ENCODE measurements around the gene CBX3.
A peak's percentile ranks its signal among the peaks of the same experiment; 100 is the strongest.
"Not testable (repeated sequence)": the region's sequence is repeated elsewhere in the genome, so short reads cannot be mapped to it uniquely, and the experiment has no call there.

Gene CBX3

GRCh38 chr7:26201247-26202018 lies at the start of gene CBX3:
Gene CBX3 (plus strand): TSS chr7:26201745. CDS start chr7:26202999, 1,254 bp downstream.
- DNase-seq: peak; percentile 79

GRCh38 chr7:26151953-26152781 lies 49.4 kb upstream of the CBX3 start, which contains the start of gene NFE2L3:
Gene NFE2L3 (plus strand): TSS chr7:26152198. CDS start chr7:26152499, 301 bp downstream.
- peak; percentile 47 for DNase-seq

- DNase-seq: not testable (repeated sequence)
Measured at GRCh38 chr7:26152782-26153240, 48.7 kb upstream of the CBX3 start.

DNA sequence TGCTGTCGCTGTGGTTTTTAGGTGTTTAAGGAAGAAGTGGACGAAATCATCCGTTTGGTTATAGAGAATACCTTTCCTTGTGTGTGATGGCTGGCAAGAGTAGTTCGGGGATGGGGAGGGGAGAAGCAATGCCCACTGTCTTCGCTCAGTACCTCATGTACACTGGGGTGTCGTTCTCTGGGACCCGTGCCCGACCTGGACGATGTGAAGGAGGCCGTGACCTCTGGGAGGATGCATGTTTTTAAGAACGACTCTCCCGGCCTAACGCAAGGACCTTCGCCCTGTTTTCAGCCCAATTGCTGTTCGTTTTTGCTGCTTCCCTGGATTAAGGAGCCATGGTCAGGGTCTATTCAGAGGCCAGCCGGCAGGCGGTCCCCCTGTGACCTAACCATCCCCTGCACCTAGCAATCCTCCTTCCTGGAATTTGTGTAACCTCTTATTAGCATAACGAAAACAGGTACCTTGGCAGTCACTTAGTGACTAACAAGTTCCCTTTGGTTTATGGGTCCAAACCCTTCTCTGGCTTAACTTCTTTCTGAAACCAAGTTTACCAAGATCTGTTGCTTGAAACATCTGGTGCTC lies 48.2 kb upstream of the CBX3 start:
- no peak for DNase-seq

DNA sequence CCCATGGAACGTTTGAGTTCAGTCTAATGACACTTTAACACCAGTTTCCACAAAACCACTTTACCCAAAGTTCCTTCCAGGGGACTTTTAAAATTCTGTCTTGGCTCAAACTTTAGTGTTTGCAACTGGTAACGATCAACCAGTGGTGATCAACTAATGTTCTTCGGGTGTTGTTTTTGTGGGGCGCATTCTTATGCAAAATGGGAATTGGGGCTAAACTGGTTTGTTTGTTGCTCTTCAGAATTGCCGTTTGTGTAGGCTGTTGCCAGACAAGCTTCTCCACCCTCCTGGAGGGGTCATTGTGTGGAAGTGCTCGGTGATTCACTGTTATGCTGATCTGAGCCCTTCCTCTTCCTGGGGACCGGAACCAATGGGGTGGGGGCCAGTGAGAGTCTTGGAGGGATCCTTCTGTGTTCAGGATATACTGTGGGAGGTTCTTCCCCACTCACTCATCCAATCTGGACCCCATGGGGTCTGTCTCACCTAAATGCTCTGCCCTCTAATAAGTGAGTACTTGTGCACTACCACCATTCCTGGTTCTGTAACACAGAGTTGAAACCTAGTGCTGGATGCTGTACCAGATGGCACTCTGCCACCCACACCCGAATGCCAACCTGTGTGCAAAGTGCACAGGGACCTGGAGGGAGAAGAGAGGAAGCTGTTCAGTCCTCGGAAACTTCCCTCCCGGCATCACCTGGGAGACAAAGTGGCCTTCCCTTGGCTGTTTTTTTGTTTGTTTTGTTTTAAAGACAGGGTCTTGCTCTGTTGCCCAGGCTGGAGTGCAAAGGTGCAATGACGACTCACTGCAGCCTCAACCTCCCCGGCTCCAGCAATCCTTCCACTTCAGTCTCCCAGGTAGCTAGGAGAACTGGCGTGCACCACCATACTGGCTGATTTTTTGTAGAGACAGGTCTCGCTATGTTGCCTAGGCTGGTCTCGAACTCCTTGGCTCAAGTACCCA lies 47.4 kb upstream of the CBX3 start:
- no peak for DNase-seq

DNA sequence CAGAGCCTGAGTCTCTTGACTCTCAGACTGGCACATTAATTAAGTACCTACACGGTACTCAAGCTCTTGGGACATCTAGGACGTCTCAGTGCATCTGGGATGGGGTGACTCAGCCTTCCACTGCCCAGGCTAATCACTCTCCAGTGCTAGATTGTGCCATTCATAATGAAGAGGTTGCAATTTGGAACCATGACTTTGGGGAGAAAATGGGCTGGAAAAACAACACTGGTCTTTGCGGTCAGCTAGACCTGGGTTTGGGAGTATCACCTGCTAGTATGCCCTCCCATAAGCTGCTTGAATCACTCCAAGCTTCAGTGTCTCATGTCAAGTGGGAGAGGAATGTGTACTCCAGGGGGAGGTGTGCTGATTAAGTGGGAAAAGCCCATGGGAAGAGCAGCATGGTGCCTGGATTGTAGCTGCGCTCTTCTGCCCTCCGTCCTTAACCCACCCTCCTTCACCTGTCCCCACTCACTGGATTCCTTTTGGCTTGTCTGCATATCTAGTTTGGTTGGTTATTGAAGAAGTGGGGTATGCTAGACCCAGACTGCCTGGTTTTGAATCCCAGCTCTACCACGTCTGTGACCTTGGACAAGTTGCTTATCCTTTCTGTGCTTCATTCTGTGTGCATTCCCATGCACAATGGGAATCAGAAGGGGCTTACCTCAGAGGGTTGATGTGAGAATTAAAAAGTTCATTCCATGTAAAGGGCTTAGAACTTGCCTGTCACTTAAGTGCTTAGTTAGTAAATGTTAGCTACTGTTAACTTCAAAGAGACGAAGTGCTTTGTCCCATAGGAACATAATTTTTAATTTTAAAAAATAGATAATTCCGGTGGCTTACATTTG lies 45.8 kb upstream of the CBX3 start:
- DNase-seq: peak; percentile 45

DNA sequence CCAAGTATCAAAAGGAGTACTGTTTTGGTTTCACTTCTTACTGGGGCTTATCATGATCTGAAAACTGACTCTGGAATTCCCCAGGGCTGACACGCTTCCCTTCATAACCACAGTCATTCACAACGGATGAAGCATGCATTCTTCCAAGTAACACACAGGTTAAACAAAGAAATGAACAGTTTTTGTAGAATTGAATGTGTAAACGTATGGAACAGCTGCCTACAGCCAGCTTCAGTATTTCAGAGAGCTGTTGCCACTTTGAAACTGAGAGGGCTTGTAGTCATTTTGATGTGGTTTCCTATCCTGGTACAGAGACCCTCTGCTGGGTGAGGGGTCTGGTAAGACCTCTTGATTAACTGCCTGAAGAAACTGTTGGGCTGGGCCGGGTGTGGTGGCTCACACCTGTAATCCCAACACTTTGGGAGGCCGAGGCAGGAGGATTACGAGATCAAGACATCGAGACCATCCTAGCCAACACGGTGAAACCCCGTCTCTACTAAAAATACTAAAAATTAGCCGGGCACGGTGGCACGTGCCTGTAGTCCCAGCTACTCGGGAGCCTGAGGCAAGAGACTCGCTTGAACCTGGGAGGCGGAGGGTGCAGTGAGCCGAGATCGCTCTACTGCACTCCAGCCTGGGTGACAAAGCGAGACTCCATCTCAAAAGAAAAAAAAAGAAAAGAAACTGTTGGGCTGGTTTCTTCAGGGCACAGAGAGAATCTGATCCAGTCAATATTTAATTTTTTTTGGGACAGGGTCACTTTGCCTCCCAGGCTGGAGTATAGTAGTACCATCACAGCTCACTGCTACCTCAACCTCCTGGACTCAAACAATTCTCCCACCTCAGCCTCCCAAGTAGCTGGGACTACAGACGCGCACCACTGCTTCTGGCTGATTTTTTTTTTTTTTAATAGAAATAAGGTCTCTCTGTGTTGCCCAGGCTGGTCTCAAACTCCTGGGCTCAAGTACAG lies 44.8 kb upstream of the CBX3 start:
- peak; percentile 85 for DNase-seq

DNA sequence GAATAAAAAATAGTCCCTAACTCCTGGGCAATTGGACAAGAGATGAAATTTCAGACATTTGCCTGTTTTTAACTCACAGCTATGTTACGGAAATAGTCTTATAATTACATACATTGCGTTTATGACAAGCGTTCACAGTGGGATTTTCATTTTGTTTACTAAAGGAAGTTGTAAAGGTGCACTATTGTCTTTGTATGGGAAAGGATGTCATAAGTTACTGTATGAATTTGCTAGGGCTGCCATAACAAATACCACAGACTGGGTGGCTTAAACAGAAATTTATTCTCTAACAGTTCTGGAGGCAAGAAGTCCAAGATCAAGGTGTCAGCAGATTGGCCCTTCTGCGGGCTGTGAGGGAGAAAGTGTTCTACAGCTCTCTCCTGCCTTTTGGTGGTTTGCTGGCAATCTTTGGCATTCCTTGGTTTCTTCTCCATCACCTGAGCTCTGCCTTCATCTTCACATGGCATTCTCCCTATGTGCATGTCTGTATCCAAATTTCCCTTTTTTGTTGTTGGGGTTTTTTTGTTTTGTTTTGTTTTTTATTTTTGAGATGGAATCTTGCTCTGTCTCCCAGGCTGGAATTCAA lies 43.9 kb upstream of the CBX3 start:
- no peak for DNase-seq

GRCh38 chr7:26159243-26159642 lies 42.3 kb upstream of the CBX3 start:
- DNase-seq: no peak

GRCh38 chr7:26160896-26161295 lies 40.6 kb upstream of the CBX3 start:
- no peak for DNase-seq

DNA sequence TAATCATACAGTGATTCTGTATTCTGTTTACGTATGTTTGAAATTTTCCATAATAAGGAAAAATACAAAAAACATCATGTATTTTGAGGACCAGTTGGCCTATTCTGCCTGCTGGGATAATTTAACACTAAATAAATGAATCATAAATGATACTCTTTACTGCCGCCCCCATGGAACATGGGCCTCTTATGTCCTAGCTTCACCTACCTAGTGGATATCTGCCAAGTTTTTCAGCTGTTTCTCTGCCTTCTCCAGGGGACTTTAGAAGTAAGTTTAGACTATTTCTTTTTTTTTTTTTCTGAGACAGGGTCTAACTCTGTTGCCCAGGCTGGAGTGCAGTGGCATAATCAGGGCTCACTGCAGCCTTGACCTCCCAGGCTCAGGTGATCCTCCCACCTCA lies 39.1 kb upstream of the CBX3 start:
- no peak for DNase-seq

DNA sequence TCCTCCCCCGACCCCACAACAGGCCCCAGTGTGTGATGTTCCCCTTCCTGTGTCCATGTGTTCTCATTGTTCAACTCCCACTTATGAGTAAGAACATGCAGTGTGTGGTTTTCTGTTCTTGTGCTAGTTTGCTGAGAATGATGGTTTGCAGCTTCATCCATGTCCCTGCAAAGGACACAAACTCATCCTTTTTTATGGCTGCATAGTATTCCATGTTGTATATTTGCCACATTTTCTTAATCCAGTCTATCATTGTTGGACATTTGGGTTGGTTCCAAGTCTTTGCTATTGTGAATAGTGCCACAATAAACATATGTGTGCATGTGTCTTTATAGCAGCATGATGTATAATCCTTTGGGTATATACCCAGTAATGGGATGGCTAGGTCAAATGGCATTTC lies 37.7 kb upstream of the CBX3 start:
- DNase-seq: not testable (repeated sequence)

- no peak for DNase-seq
Measured at GRCh38 chr7:26165950-26166683, 35.4 kb upstream of the CBX3 start.

GRCh38 chr7:26166684-26167266 lies 34.8 kb upstream of the CBX3 start:
- DNase-seq: no peak

DNA sequence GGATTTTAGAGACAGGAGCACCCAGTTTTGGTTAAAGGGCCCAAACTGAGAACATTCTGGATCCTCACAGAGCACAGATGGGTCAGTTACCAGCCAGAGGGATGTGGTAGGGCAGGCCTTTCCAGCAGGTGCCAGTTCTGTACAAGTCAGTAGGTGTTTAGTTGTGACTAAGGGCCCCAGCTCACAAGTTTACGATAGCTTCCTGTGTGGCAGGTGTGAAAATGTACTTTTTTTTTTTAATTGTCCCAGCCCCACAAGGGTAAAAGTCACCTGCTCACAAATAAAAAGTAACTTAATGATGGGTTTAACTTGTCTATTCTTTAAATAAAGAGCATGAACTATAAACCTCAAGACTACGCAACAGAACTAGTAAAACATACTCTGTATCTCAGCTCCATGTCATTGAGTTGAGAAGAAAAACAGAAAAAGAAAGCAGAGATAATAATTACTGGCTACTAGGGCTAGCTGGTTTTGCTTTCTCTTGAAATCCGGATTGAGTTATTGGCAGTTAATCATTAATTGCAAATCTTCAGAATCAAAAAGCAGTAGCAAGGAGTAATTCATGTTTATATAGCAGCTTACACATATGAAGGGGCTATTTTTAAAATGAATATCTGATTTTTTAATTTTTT lies 34.1 kb upstream of the CBX3 start:
- no peak for DNase-seq

DNA sequence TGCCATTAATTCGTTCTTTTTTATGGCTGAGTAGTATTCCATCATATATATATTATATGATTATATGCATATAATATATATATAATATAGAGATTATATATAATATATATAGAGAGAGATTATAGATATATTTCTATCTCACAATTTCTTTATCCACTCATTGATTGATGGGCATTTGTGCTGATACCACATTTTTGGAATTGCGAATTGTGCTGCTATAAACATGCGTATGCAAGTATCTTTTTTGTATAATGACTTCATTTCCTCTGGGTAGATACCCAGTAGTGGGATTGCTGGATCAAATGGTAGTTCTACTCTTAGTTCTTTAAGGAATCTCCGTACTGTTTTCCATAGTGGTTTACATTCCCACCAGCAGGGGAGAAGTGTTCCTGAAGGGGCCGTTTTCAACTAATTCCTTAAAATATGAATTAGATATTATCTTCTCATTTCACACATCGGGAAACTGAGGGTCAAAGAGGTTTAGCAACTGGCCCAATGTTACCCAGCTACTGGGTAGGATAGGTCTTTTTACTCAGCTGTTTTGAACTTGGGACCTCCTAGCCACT lies 33.0 kb upstream of the CBX3 start:
- DNase-seq: no peak

DNA sequence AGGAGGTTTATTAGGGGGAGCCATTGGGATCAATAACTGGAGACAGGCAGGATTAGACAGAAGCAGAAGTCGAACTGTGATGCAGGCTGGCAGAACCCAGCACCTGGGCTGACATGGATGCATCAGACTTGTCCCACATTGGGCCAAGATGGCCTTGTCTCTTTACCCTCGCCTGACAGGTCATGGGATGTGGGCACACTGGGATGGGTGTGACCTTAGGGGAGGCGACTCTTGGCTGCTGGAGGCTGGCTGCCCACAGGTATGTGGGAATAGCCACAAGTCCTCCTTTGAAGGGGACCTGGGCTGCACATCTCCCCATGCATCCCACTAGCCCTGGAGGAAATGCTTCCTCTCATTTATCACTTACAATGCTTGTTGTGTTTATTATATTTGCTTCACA lies 32.3 kb upstream of the CBX3 start:
- no peak for DNase-seq

GRCh38 chr7:26170663-26171062 lies 30.9 kb upstream of the CBX3 start:
- DNase-seq: no peak

Data from HCEC 1CT (cell line).